GM21528 (cell line): ENCODE measurements around the gene SOST.

Experiments used
- ATAC-seq: cut with Tn5 transposase; IDR thresholded peaks from one replicate; pipeline ENCODE4 v1.9.1; 2021; ENCODE audit warnings: mild to moderate bottlenecking, moderate library complexity; ENCODE audit not compliant: unreplicated experiment, low FRiP score

Gene SOST

GRCh38 chr17:43778337-43779144, 19.9 kb upstream of the SOST start, which contains the start of gene DUSP3:
Gene DUSP3, minus strand, starts transcription at chr17:43778977. Its CDS starts 53 bp downstream, at chr17:43778924.
- ATAC-seq = peak; percentile 76

GRCh38 chr17:43774304-43775250, 16.0 kb upstream of the SOST start:
- no peak for ATAC-seq

- ATAC-seq = no peak
Measured at GRCh38 chr17:43772877-43773648, 14.5 kb upstream of the SOST start.

- ATAC-seq = no peak
Measured at GRCh38 chr17:43771463-43771862, 12.9 kb upstream of the SOST start.

GRCh38 chr17:43770957-43771356, 12.4 kb upstream of the SOST start:
- ATAC-seq = no peak

- ATAC-seq = no peak
Measured at GRCh38 chr17:43769859-43770258, 11.3 kb upstream of the SOST start.

- no peak for ATAC-seq
Measured at GRCh38 chr17:43769426-43769825, 10.8 kb upstream of the SOST start.

- ATAC-seq = no peak
Measured at GRCh38 chr17:43768943-43769342, 10.4 kb upstream of the SOST start.

- no peak for ATAC-seq
Measured at GRCh38 chr17:43768382-43768781, 9.8 kb upstream of the SOST start.

GRCh38 chr17:43767713-43768059, 9.1 kb upstream of the SOST start:
- no peak for ATAC-seq

GRCh38 chr17:43767053-43767712, 8.6 kb upstream of the SOST start:
- no peak for ATAC-seq

GRCh38 chr17:43766413-43767052, 7.9 kb upstream of the SOST start:
- no peak for ATAC-seq

- ATAC-seq = no peak
Measured at GRCh38 chr17:43760254-43760852, 1.8 kb upstream of the SOST start.

GRCh38 chr17:43759836-43760235, 1.2 kb upstream of the SOST start:
- no peak for ATAC-seq

- no peak for ATAC-seq
Measured at GRCh38 chr17:43758086-43758485, 505 bp downstream of the SOST start.

GRCh38 chr17:43757171-43757660, 1.4 kb downstream of the SOST start:
- no peak for ATAC-seq

GRCh38 chr17:43756201-43756600, 2.4 kb downstream of the SOST start:
- ATAC-seq = no peak

GRCh38 chr17:43755389-43755875, 3.2 kb downstream of the SOST start:
- no peak for ATAC-seq

GRCh38 chr17:43754947-43755346, 3.6 kb downstream of the SOST start:
- no peak for ATAC-seq
